Glutamatergic neuron (in vitro differentiated cells): ENCODE results near the gene PROSER2. TPM values are rescaled to one million over a fixed set of nuclear protein-coding genes. Genes with fewer than 3 reads are reported as not detected.
A peak's percentile ranks its signal among the peaks of the same experiment; 100 is the strongest.

Source experiments
- DNase-seq: peaks from one replicate; pipeline ENCODE4 v3.0.0; 2022
- H3K27ac Mint-ChIP-seq: one replicate; pipeline ENCODE4 v1.8.0; 2020; ENCODE audit warnings: mild to moderate bottlenecking, mixed read lengths, inconsistent platforms; ENCODE audit not compliant: unreplicated experiment
- H3K27me3 Mint-ChIP-seq: one replicate; pipeline ENCODE4 v1.8.0; 2020; ENCODE audit warnings: mild to moderate bottlenecking, moderate library complexity, mixed read lengths, inconsistent platforms; ENCODE audit not compliant: unreplicated experiment
- H3K36me3 Mint-ChIP-seq: one replicate; pipeline ENCODE4 v1.8.0; 2020; ENCODE audit warnings: mild to moderate bottlenecking, mixed read lengths, inconsistent platforms; ENCODE audit not compliant: unreplicated experiment
- H3K4me1 Mint-ChIP-seq: one replicate; pipeline ENCODE4 v1.8.0; 2020; ENCODE audit warnings: mild to moderate bottlenecking, low read depth, mixed read lengths, inconsistent platforms; ENCODE audit not compliant: unreplicated experiment
- H3K4me3 Mint-ChIP-seq: one replicate; pipeline ENCODE4 v1.8.0; 2020; ENCODE audit warnings: mild to moderate bottlenecking, mixed read lengths, inconsistent platforms; ENCODE audit not compliant: unreplicated experiment
- H3K9me3 Mint-ChIP-seq: one replicate; pipeline ENCODE4 v1.8.0; 2020; ENCODE audit warnings: mild to moderate bottlenecking, moderate library complexity, mixed read lengths, inconsistent platforms; ENCODE audit not compliant: unreplicated experiment
- total RNA-seq: library from RNA; stranded (reverse); fragmentation: NEBNext Ultra II Directional; extraction: Animal tissue kit (Norgen Biotek cat#: 25700); gene quantifications from one replicate; pipeline ENCODE4 v1.2.1, GENCODE V29; 2021; ENCODE audit not compliant: unreplicated experiment
- TF ChIP-seq, protein P1 (sequence below): fragments of 200-600 bp; sonication (generic); IDR thresholded peaks from one replicate; pipeline ENCODE4 v1.5.0; 2021; ENCODE audit not compliant: partially characterized antibody, unreplicated experiment

Gene PROSER2
- total RNA-seq, 1 donor from 2014 or later = not detected

DNA sequence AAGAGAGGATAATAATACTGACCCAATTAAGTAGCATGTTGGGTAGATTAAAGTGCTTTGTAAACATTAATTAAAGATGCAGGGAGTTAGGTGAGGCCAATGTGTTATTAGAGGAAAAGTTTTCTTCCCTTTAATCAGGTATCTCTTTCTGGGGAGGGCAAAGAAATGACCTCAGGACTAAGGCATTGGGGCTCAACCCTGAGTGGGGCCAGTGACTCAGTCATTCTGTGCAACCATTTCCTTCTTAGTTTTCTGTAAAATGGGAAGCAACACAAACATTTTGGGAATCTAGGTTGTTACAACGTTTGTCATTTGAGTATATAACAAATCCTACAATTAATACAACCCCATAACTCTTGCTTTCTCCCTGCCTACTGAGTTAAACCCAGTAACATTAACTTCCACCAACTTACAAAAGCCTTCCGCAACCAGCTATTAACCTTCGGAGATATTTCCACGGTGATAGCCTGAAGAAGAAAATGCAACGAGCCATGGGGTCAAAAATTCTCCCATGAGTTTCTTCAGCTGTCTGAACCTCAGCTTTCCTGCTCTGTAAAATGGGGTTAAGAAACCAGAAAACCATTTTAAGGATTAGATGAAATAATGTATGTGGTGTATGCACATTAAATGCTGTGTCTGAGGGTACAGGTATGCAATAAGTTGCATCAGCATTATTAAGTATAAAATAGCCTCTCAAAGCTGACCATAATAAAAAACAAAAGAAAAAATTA, 965 bp upstream of the PROSER2 start:
- TF ChIP-seq, protein P1, sequence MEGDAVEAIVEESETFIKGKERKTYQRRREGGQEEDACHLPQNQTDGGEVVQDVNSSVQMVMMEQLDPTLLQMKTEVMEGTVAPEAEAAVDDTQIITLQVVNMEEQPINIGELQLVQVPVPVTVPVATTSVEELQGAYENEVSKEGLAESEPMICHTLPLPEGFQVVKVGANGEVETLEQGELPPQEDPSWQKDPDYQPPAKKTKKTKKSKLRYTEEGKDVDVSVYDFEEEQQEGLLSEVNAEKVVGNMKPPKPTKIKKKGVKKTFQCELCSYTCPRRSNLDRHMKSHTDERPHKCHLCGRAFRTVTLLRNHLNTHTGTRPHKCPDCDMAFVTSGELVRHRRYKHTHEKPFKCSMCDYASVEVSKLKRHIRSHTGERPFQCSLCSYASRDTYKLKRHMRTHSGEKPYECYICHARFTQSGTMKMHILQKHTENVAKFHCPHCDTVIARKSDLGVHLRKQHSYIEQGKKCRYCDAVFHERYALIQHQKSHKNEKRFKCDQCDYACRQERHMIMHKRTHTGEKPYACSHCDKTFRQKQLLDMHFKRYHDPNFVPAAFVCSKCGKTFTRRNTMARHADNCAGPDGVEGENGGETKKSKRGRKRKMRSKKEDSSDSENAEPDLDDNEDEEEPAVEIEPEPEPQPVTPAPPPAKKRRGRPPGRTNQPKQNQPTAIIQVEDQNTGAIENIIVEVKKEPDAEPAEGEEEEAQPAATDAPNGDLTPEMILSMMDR = no peak
- Mint-ChIP-seq H3K4me1 (no peaks in the 10 kb centered on the region), H3K27ac (no peak overlapping the region), H3K27me3 (no peaks in the 10 kb centered on the region), H3K9me3 (peaks cover 3% of the 10 kb centered on the region), H3K36me3 (peaks cover 10% of the 10 kb centered on the region), H3K4me3 (no peak overlapping the region)
- no peak for DNase-seq

DNA sequence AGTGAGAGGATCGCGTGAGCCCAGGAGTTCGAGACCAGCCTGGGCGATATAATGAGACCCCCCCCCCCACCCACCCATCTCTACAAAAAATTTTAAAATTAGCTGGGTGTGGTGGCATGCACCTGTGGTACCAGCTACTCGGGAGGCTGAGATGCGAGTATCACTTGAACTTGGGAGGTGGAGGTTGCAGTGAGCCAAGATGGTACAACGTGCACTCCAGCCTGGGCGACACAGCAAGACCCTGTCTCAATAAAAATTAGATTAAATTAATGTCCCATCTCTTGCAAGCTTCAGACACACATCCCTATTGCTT, 391 bp upstream of the PROSER2 start:
- H3K36me3 Mint-ChIP-seq = peaks cover 13% of the 10 kb centered on the region
- H3K9me3 Mint-ChIP-seq = peaks cover 3% of the 10 kb centered on the region
- no peak overlapping the region for H3K4me3 Mint-ChIP-seq
- H3K27me3 Mint-ChIP-seq = peaks cover 2% of the 10 kb centered on the region
- H3K4me1 Mint-ChIP-seq = no peaks in the 10 kb centered on the region
- no peak for DNase-seq
- TF ChIP-seq, protein P1 = no peak
- no peak overlapping the region for H3K27ac Mint-ChIP-seq

DNA sequence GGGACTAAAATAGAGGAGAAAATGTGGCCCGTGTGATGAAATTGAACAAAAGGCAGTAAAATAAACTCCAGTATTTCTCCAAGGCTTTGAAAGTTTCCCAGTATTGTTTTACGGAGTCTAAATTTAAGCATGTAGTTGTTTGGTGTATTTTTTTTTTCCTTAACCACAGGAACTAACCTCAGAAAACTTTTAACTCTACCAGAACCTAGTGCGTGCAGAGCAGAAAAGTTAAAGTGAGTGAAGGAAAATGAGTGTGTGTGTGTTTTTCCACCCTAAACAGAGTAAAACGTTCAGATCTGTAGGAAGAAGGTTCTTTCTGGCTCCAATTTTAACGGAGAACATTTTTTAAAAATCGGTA, 812 bp downstream of the PROSER2 start:
- TF ChIP-seq, protein P1 = no peak

DNA sequence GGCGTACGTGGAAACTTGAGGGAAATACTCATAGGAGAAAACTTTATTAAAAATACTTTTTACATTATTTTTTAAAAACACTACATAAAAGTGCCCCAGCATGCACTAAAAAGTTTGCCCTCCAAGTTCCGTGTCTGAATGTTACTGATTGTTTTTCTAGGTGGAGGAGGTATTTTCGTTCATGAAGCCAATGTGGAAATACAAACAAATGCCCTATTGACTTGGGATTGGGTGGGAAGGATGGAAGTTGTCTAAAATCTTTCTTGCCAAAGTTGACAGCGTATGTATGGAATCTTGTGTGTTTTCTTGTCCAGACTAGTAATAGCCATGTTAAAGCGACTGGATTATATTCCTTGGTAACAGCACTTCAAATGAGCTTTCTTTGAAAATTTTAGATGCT, 1.2 kb downstream of the PROSER2 start:
- H3K36me3 Mint-ChIP-seq = peaks cover 13% of the 10 kb centered on the region
- DNase-seq = no peak
- no peak overlapping the region for H3K27ac Mint-ChIP-seq
- H3K4me3 Mint-ChIP-seq = peak overlapping the region; percentile 85
- H3K4me1 Mint-ChIP-seq = no peaks in the 10 kb centered on the region
- peaks cover 2% of the 10 kb centered on the region for H3K27me3 Mint-ChIP-seq
- TF ChIP-seq, protein P1 = no peak
- peaks cover 3% of the 10 kb centered on the region for H3K9me3 Mint-ChIP-seq

More for the DNA sequence above, 812 bp downstream of the PROSER2 start:
- no peak for DNase-seq
- Mint-ChIP-seq H3K36me3 (peaks cover 13% of the 10 kb centered on the region), H3K4me3 (peak overlapping the region; percentile 85), H3K4me1 (no peaks in the 10 kb centered on the region), H3K9me3 (peaks cover 3% of the 10 kb centered on the region), H3K27me3 (peaks cover 2% of the 10 kb centered on the region), H3K27ac (no peak overlapping the region)

GRCh38 chr10:11824825-11825224, 1.7 kb downstream of the PROSER2 start:
- peaks cover 3% of the 10 kb centered on the region for H3K9me3 Mint-ChIP-seq
- TF ChIP-seq, protein P1 = no peak
- no peak overlapping the region for H3K27ac Mint-ChIP-seq
- DNase-seq = no peak
- no peaks in the 10 kb centered on the region for H3K4me1 Mint-ChIP-seq
- H3K4me3 Mint-ChIP-seq = no peak overlapping the region
- peaks cover 2% of the 10 kb centered on the region for H3K27me3 Mint-ChIP-seq
- peaks cover 13% of the 10 kb centered on the region for H3K36me3 Mint-ChIP-seq
